Measurements from ENCODE around the gene MGA. TPM values are rescaled to one million over a fixed set of nuclear protein-coding genes. Genes with fewer than 3 reads are reported as not detected.
A peak's percentile ranks its signal among the peaks of the same experiment; 100 is the strongest.

The MGA gene
- polyA plus RNA-seq, 2 of the 4 experiments (the other 2 are of a cell fraction), result 4.5 to 13.8 TPM

DNA sequence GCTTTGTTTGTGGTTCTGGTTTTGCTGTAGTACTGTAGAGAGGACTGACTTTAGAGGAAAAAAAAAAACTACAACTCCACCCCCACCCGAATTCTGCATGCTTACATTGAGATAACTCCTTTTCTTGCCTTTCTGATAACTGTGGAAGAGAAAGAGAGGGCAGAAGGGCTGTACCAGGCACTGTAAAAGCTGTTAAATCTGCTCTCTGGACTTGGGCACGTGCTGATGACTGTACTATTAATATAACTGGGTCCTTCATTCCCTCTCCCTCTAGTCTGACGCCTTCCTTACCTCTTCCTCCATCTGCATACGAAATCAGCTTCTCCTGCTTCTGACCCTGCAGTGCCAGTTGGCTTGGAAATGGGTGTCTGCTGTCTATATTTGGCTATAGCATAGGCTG lies 129.0 kb downstream of the MGA start (continued):
- TF ChIP-seq, protein P1, sequence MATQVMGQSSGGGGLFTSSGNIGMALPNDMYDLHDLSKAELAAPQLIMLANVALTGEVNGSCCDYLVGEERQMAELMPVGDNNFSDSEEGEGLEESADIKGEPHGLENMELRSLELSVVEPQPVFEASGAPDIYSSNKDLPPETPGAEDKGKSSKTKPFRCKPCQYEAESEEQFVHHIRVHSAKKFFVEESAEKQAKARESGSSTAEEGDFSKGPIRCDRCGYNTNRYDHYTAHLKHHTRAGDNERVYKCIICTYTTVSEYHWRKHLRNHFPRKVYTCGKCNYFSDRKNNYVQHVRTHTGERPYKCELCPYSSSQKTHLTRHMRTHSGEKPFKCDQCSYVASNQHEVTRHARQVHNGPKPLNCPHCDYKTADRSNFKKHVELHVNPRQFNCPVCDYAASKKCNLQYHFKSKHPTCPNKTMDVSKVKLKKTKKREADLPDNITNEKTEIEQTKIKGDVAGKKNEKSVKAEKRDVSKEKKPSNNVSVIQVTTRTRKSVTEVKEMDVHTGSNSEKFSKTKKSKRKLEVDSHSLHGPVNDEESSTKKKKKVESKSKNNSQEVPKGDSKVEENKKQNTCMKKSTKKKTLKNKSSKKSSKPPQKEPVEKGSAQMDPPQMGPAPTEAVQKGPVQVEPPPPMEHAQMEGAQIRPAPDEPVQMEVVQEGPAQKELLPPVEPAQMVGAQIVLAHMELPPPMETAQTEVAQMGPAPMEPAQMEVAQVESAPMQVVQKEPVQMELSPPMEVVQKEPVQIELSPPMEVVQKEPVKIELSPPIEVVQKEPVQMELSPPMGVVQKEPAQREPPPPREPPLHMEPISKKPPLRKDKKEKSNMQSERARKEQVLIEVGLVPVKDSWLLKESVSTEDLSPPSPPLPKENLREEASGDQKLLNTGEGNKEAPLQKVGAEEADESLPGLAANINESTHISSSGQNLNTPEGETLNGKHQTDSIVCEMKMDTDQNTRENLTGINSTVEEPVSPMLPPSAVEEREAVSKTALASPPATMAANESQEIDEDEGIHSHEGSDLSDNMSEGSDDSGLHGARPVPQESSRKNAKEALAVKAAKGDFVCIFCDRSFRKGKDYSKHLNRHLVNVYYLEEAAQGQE (IDR thresholded peaks at IDR 0.05), result no peak

DNA sequence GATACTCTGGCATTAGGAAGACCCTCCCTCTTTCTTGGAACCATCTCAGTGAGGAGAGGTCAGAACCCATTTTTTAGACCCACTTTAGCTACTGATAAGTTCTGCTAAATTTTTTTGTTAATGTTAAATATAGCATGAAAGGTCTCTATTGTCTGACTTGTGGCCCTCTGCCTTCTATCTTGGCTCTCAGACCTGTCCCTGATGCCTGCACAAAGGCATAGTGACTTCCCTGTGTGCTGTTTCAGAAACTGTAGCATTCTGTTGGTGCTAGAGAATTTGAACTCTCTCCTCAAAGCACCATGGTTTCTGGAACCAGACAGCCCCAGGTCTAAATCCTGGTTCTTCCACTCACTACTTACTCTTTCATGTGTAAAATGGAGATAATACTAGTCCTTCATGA lies 129.5 kb downstream of the MGA start:
- Histone ChIP-seq H3K4me3 (no peak overlapping the region), H3K9me3 (no peaks in the 10 kb centered on the region), H3K4me1 (peaks cover 11% of the 10 kb centered on the region; the same call in 1 of the 3 replicates), H3K27ac (no peak overlapping the region), H3K4me2 (no peak overlapping the region)
- ChIA-PET POLR2A (no interaction called here), CTCF (interaction anchor here (0.6 to 1.9 kb wide), 4 partner anchors 15 to 22 kb away, joined by 3 to 6 read pairs (median 4); partner anchors contain the start of gene MAPKBP1)
- DNase-seq (ENCODE audit: low read depth in 1 of 2, low spot score in 1 of 2), result no peak
- TF ChIP-seq KDM1A (IDR thresholded peaks at IDR 0.05; ENCODE audit: low read depth), result no peak
- TF ChIP-seq POLR2A (IDR thresholded peaks at IDR 0.05; ENCODE audit: low read length), result no peak
- no peak for TF ChIP-seq EP300 (IDR thresholded peaks at IDR 0.05)
- TF ChIP-seq HOXB13 (CRISPR knock-in tag; IDR thresholded peaks at IDR 0.05; ENCODE audit: low read depth), result no peak
- TF ChIP-seq ZSCAN20 (CRISPR knock-in tag; IDR thresholded peaks at IDR 0.05), result no peak
- no peak for TF ChIP-seq RFX5 (IDR thresholded peaks at IDR 0.05)
- TF ChIP-seq, protein P2, sequence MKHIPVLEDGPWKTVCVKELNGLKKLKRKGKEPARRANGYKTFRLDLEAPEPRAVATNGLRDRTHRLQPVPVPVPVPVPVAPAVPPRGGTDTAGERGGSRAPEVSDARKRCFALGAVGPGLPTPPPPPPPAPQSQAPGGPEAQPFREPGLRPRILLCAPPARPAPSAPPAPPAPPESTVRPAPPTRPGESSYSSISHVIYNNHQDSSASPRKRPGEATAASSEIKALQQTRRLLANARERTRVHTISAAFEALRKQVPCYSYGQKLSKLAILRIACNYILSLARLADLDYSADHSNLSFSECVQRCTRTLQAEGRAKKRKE (CRISPR knock-in tag; IDR thresholded peaks at IDR 0.05; ENCODE audit: low read depth), result no peak
- no peak for FAIRE-seq
- ATAC-seq, result no peak

DNA sequence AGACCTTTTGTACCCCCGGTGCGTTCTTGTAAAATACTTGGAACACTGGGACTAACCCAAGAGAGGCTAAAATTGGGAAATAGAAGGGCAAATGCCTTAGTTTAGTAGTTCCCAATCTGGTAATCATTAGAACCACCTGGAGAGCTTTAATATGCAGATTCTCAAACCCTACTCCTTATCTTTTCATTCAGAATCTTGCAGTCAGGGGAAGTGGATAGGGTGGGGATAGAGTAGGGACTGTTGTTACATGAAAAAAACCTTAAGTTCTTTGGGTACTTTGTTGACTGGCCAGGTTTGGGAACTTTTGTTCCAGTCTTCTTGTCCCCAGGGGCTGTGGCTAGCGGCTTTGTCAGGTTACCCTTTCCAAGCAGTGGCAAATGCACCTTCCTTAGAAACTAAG lies 130.0 kb downstream of the MGA start:
- Histone ChIP-seq H3K9me3 (no peaks in the 10 kb centered on the region), H3K4me3 (no peak overlapping the region), H3K4me1 (peaks cover 11% of the 10 kb centered on the region; the same call in 1 of the 3 replicates), H3K4me2 (0 out of 3 replicates have a peak overlapping the region, but pooled peaks have one; percentile 22), H3K27ac (no peak overlapping the region)
- TF ChIP-seq, protein P1 (IDR thresholded peaks at IDR 0.05), result no peak
- TF ChIP-seq MAZ (IDR thresholded peaks at IDR 0.05; ENCODE audit: borderline replicate concordance, low read depth, low read length) (no peak), SREBF2 (IDR thresholded peaks at IDR 0.05) (no peak), CHD4 (IDR thresholded peaks at IDR 0.05; ENCODE audit: borderline replicate concordance) (no peak), CBX2 (IDR thresholded peaks at IDR 0.05; ENCODE audit: borderline replicate concordance, low read depth) (no peak)
- TF ChIP-seq, protein P3, sequence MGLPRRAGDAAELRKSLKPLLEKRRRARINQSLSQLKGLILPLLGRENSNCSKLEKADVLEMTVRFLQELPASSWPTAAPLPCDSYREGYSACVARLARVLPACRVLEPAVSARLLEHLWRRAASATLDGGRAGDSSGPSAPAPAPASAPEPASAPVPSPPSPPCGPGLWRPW (IDR thresholded peaks at IDR 0.05), result no peak
- ATAC-seq, result no peak
- no peak for FAIRE-seq
- ChIA-PET POLR2A (no interaction called here), CTCF (interaction anchor here (1.2 kb wide), 1 partner anchor 22 kb away, joined by 3 read pairs; no protein-coding TSS in a partner anchor)
- WGBS (ENCODE audit: missing lambda C conversion rate), result 96% methylated on average over 3 of the region's 3 CpGs
- DNase-seq (ENCODE audit: low read depth in 1 of 2, low spot score in 1 of 2), result no peak
